Activated CD8-positive, alpha-beta T cell treated with anti-CD3 and anti-CD28 coated beads for 36 hours (primary cell): ENCODE measurements around the gene ERCC4. TPM values are rescaled to one million over a fixed set of nuclear protein-coding genes. Genes with fewer than 3 reads are reported as not detected.

Source experiments
- ATAC-seq: fragments of 200-7000 bp; cut with Tn5 transposase; one replicate; pipeline ENCODE4 v1.10.0; 2021; ENCODE audit warnings: mild to moderate bottlenecking, moderate library complexity
- CTCF ChIA-PET: fragments of 350-600 bp; sonication (Branson Sonifier 250); formaldehyde crosslinking; loops from one replicate; lab custom pipeline; 2021; ENCODE audit warnings: antibody characterized with exemption; lab: Charles Lee
- POLR2A ChIA-PET: fragments of 350-600 bp; sonication (Branson Sonifier 250); formaldehyde crosslinking; loops from one replicate; lab custom pipeline; 2021; ENCODE audit warnings: antibody characterized with exemption; lab: Charles Lee
- DNase-seq: peaks from one replicate; pipeline ENCODE4 v3.0.0-alpha.2; 2020
- H3K27ac Mint-ChIP-seq: one replicate; pipeline ENCODE4 v1.8.0; 2021; ENCODE audit warnings: mild to moderate bottlenecking, mixed read lengths
- H3K27me3 Mint-ChIP-seq: one replicate; pipeline ENCODE4 v1.8.0; 2021; ENCODE audit warnings: mixed read lengths
- H3K36me3 Mint-ChIP-seq: one replicate; pipeline ENCODE4 v1.8.0; 2021; ENCODE audit warnings: low read depth, mixed read lengths
- H3K4me1 Mint-ChIP-seq: one replicate; pipeline ENCODE4 v1.8.0; 2021; ENCODE audit warnings: low read depth, mixed read lengths
- H3K4me3 Mint-ChIP-seq: one replicate; pipeline ENCODE4 v1.8.0; 2021; ENCODE audit warnings: mild to moderate bottlenecking, moderate library complexity, mixed read lengths
- H3K9me3 Mint-ChIP-seq: one replicate; pipeline ENCODE4 v1.8.0; 2021; ENCODE audit warnings: mixed read lengths
- intact Hi-C: fragments of 100-400 bp; cut with micrococcal nuclease; formaldehyde crosslinking; loops from one replicate; pipeline ENCODE4 v1.10.0; 2022
- total RNA-seq, 2 experiments: library from RNA; stranded (reverse); gene quantifications; one replicate each; pipeline ENCODE4 v1.2.3, GENCODE V29; 2021
- TF ChIP-seq, protein P1 (sequence below): fragments of 200-600 bp; IDR thresholded peaks from one replicate; pipeline ENCODE4 v1.8.0; 2022; ENCODE audit warnings: antibody characterized with exemption, mild to moderate bottlenecking

Gene ERCC4
- total RNA-seq, 2 experiments from 2014 or later, result 6.2 to 13.3 TPM

DNA sequence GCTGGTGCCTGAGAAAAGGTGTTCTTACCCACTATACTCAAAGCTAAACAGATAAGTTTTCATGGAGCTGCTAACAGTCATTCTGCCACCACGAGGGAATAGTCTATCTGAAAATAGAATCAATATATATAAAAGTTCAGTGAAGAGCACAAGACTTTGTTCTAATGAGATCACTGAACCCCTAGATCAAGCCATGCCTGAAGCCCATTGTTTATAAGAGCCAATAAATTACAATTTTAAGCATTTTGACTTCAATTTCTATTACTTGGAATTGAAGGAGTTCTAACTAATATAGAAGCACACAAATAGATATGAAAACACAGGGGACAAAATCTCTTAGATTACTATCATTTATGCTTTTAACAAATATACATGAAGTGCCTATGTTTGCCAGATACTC, 24.4 kb upstream of the ERCC4 start:
- Mint-ChIP-seq H3K4me1 (no peaks in the 10 kb centered on the region), H3K36me3 (no peaks in the 10 kb centered on the region), H3K27me3 (peaks cover 8% of the 10 kb centered on the region), H3K4me3 (no peak overlapping the region), H3K9me3 (peaks cover 2% of the 10 kb centered on the region), H3K27ac (no peak overlapping the region)
- CTCF ChIA-PET, result no interaction called here
- POLR2A ChIA-PET, result interaction anchor here (1.0 kb wide), 1 partner anchor 100 kb away, joined by 3 read pairs; no protein-coding TSS in a partner anchor
- intact Hi-C loops, result no loop called here
- TF ChIP-seq, protein P1, sequence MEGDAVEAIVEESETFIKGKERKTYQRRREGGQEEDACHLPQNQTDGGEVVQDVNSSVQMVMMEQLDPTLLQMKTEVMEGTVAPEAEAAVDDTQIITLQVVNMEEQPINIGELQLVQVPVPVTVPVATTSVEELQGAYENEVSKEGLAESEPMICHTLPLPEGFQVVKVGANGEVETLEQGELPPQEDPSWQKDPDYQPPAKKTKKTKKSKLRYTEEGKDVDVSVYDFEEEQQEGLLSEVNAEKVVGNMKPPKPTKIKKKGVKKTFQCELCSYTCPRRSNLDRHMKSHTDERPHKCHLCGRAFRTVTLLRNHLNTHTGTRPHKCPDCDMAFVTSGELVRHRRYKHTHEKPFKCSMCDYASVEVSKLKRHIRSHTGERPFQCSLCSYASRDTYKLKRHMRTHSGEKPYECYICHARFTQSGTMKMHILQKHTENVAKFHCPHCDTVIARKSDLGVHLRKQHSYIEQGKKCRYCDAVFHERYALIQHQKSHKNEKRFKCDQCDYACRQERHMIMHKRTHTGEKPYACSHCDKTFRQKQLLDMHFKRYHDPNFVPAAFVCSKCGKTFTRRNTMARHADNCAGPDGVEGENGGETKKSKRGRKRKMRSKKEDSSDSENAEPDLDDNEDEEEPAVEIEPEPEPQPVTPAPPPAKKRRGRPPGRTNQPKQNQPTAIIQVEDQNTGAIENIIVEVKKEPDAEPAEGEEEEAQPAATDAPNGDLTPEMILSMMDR, result no peak
- ATAC-seq, result no peak
- no peak for DNase-seq

DNA sequence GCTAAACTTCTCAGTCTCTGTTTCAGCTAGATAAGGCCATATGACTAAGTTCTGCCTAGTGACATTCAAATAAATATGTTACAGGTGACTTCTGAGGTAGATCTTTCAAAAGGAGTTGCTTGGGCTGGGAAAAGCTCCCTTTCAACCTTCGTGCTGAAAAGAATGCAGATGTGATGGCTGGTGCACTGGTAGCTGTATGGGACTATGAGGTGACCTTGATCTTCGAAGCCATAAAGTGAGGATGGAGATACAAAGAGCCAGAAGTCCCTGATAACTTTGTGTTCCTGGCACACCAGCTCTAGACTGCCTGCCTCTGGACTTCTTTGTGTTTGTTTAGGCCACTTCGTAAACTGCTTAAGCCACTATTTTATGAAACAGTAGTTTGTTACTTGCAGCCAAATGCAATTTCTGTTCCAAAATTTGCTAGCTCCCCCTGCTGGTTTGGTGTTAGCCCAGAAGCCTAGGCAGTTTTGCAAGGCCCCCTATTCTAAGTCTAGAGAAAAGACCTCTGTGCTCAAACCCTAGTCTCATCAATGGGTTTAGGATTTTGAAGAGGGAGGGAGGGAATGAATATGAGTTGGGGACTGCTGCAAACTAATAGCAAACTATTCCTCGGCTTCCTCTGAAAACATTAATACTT, 23.3 kb upstream of the ERCC4 start:
- intact Hi-C loops, result no loop called here
- ATAC-seq, result no peak
- CTCF ChIA-PET, result interaction anchor here (1.7 kb wide), 1 partner anchor 23 kb away, joined by 8 read pairs; the partner anchor contains the start of gene ERCC4
- Mint-ChIP-seq H3K36me3 (no peaks in the 10 kb centered on the region), H3K9me3 (peaks cover 2% of the 10 kb centered on the region), H3K27ac (no peak overlapping the region), H3K4me1 (no peaks in the 10 kb centered on the region), H3K4me3 (no peak overlapping the region), H3K27me3 (peaks cover 11% of the 10 kb centered on the region)
- DNase-seq, result peak; percentile 12
- TF ChIP-seq, protein P1, result no peak
- POLR2A ChIA-PET, result no interaction called here

DNA sequence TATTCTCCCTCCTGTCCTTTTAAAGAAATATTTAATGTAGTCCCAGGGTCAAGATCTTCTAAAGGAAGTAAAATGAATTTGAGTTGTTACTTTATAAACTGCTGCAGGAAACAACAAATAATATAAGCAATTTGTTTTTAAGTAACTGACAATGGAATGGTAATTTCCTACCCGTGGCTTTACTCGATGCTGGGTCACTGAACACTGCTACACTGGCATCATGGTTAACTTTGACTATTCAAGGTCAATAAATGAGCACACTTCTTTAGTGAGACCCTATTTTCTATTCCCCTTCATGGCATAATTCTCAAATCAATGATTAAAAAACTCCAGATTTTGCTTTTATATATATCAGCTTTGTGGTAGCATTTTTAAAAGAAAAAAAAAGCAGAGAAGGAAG, 22.1 kb upstream of the ERCC4 start:
- no peak overlapping the region for H3K4me3 Mint-ChIP-seq
- TF ChIP-seq, protein P1, result no peak
- POLR2A ChIA-PET, result interaction anchor here (0.6 kb wide), 1 partner anchor 648 kb away, joined by 3 read pairs; no protein-coding TSS in a partner anchor
- H3K9me3 Mint-ChIP-seq, result peaks cover 2% of the 10 kb centered on the region
- CTCF ChIA-PET, result interaction anchor here (0.9 to 2.4 kb wide), 2 partner anchors 10 kb away, joined by 3 to 5 read pairs; no protein-coding TSS in a partner anchor
- ATAC-seq, result no peak
- no peak for DNase-seq
- no peak overlapping the region for H3K27ac Mint-ChIP-seq
- intact Hi-C loops, result no loop called here
- no peaks in the 10 kb centered on the region for H3K36me3 Mint-ChIP-seq
- H3K4me1 Mint-ChIP-seq, result no peaks in the 10 kb centered on the region
- peaks cover 12% of the 10 kb centered on the region for H3K27me3 Mint-ChIP-seq

DNA sequence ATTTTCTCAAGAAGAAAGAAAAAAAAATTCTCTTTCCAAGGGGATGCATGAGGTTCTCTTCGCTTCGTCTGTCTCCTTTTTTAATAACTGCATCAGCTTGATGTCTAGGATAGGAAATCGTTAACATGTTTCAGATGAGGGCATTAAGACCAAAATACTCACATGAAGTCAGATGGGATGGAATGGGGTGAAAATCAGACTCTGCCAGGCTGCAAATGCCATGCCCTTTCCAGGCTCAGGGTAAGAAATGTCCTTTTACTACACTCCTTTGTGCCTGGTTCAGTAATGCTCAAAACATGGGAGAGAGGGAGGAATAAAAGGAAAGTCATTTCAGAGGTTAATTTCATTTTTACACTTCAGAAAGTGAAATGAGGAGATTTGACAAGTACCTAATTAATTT, 21.7 kb upstream of the ERCC4 start:
- CTCF ChIA-PET, result interaction anchor here (0.9 to 2.4 kb wide), 2 partner anchors 9 to 10 kb away, joined by 3 to 5 read pairs; no protein-coding TSS in a partner anchor
- no peak for DNase-seq
- no peak overlapping the region for H3K4me3 Mint-ChIP-seq
- ATAC-seq, result no peak
- TF ChIP-seq, protein P1, result no peak
- no peak overlapping the region for H3K27ac Mint-ChIP-seq
- H3K36me3 Mint-ChIP-seq, result no peaks in the 10 kb centered on the region
- H3K27me3 Mint-ChIP-seq, result peaks cover 15% of the 10 kb centered on the region
- no peaks in the 10 kb centered on the region for H3K4me1 Mint-ChIP-seq
- peaks cover 2% of the 10 kb centered on the region for H3K9me3 Mint-ChIP-seq
- POLR2A ChIA-PET, result interaction anchor here (0.6 kb wide), 1 partner anchor 647 kb away, joined by 3 read pairs; no protein-coding TSS in a partner anchor
- intact Hi-C loops, result no loop called here

DNA sequence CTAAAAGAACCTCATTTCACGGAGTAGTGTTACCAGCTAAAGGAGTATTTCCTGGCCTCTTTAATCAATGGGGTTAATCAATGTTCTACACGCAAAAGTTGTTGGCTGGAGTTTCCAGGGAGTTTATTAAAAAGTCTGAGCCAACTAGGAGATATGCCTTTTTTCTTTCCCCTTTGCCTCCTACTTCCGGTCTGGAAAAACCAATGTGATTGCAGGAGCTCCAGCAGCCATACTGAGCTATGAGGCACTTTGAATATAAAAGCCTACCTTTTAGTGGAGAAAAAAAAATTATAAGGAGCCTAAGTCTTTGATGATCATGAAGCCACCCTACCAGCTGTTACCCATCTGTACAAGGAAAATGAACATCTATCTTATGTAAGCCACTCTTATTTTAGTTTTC, 17.9 kb upstream of the ERCC4 start:
- ChIA-PET POLR2A (interaction anchor here (0.9 kb wide), 1 partner anchor 11 kb away, joined by 3 read pairs; no protein-coding TSS in a partner anchor), CTCF (interaction anchor here (1.2 to 2.2 kb wide), 2 partner anchors 17 to 36 kb away, joined by 3 to 23 read pairs; partner anchors contain the start of gene ERCC4)
- DNase-seq, result no peak
- intact Hi-C loops, result no loop called here
- Mint-ChIP-seq H3K4me1 (peaks cover 4% of the 10 kb centered on the region), H3K9me3 (peaks cover 2% of the 10 kb centered on the region), H3K27ac (no peak overlapping the region), H3K4me3 (no peak overlapping the region), H3K27me3 (peaks cover 25% of the 10 kb centered on the region), H3K36me3 (no peaks in the 10 kb centered on the region)
- TF ChIP-seq, protein P1, result no peak
- ATAC-seq, result no peak
